Activated naive CD4-positive, alpha-beta T cell treated with Interleukin-2 at 50 U/mL for 16 hours (primary cell): ENCODE measurements around the gene OR4C6.

Experiments used
- DNase-seq: peaks from one replicate; pipeline ENCODE4 v3.0.0-alpha.2; 2020

Gene OR4C6

DNA sequence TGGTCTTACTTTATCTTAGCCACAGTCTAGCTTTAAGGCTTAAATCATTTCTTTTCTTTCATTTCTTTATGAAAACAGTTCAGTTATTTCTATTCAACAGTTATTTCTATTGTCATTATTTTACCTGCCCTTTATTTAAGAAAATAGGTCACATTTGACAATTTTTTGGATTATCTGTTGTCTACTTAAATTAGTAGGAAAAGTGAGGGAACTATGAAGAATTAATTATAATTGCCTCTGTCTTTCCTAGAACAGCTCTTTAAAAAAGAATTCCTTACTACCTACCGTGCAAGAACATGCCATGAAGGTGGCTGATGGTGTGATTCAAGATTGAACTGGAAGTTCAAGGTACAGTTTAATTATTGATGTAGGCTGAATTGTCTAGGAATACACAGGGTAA is at the start of gene OR4C6:
OR4C6 (plus strand) TSS at position 301 of the 400 bp plus-strand sequence. CDS start 2,966 bp downstream, outside the sequence.
- no peak for DNase-seq

DNA sequence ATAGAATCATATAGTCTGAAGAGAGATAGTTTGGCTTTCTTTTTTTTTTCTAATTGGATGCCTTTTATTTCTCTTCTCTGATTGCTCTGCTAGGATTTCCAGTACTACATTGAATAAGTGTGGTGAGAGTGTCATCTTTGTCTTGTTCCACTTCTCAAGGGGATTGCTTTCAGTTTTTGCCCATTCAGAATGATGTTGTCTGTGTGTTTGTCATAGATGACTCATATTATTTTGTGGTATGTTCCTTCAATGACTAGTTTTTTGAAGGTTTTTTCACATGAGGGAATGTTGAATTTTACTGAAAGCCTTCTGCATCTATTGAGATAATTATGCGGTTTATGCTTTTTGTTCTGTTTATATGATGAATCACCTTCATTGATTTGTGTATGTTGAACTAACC is 37.5 kb upstream of the OR4C6 start:
- no peak for DNase-seq

DNA sequence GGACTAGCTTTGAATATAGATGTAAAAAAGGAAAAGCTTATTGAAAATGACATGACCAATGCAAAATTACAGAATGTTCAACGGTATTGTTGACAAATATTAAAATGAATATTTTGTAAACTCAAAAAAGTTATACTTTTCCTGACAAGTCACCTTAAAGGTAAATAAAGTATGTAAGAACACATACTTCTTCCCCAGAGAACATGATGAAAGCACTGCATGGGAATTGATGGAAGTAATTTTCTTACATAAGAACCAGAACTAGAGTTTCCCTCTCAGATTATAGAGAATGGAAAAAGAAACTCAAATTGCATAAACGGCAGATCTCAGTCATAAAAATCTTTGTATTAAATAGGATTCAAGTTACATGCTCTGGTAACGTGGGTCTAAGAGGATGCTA is 27.2 kb upstream of the OR4C6 start, which contains the start of gene OR4P4:
OR4P4 (plus strand) TSS at position 301 of the 400 bp plus-strand sequence.
- no peak for DNase-seq

DNA sequence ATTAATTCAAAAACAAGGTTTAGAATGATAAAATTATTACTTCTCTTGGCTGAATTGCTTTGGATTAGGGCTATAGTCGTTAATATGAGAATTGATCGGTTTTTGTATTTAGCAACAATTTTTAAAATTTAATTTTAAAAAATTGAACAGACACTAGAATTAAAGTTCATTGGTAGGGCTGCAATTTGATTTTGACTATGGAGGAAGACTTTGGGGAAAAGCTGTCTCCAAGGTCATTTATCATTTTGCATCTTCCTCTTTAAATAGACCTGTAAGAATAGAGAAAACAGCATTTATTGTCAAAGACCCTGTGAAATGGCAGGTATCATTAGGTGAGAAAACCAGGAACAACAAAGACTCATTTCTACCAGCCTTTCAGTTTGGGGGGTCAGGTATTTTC is 14.0 kb upstream of the OR4C6 start, which contains the start of gene OR4S2:
OR4S2 (plus strand) TSS at position 301 of the 400 bp plus-strand sequence. CDS start 2,577 bp downstream, outside the sequence.
- DNase-seq = no peak

DNA sequence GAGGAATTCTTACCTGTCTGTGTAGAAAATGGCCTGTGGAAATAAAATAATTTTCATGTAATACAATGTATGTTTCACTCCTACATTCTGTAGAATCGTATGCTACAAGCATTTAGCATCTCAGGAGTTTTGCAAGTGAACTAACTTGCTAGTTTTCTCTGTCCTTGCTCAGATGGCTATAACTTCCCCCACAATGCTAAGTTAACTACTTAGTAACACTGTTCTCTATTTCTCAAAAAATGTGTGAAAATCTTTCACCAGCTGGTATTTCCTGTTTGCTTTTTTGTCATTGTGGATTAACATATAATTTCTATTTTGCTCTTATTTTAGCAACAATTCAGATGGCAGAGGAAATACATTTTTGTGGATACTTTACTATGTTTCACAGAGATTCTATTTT is 9.4 kb upstream of the OR4C6 start:
- no peak for DNase-seq

DNA sequence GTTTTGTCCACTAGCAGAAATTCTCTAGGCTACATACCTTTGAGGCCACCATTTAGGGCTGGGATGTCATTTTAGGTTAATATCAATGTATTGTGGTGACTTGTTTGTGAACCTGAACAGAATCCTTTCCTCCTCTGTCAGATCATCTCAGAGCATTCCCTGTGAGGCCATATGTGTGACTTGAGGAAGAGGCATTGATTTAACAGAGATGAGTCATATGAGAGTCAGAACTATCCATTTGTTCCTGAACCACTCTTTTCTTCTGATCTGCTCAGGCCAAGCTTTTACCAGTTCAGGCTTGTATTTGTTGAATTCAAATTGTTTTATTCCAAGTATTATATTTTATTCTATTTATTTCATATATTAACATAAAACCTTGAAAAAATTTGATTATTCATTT is 6.9 kb upstream of the OR4C6 start:
- no peak for DNase-seq

DNA sequence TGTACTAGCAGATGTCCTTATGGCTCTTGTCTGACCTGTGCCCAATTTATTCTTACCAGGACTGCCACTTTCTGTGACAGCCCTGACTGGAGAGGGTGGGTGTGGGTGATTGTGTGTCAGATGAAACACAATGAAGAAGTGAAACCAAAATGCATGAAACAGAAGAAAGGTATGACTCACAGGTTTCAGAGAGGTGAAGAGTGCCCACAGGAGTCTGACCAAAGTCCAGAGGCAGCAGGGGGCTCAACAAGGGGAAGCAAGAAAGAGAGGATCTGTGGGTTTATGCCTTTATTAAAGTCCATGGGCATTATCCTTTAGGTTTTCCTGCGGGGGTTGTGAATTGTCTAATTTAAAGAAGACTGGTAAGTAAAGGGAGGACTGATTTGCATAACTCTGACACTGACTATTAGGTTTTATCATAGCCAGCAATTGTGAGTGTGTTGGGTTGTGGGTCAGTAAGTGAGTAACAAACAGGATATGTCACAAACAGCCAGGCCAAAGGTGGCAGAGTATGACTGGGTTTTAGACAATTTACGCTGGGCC is 3.9 kb upstream of the OR4C6 start:
- DNase-seq = no peak

DNA sequence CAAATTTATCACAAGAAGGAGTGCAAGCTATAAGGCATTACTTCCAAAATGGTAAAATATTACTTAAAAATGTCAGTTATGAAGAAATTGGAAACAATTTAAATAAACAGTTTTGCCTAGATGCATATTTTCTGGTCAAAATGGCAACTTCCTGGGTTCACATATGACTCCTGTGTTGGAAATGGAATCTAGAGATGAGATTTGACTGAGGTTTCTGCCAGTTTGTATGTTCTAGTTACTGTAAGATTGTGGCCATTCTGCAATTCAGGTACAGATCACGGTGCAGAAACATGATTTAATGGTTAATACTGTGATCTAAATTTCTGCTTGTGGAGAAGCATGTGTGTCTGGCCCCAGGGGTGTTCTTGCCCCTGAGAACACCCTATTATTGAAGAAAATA is 3.4 kb upstream of the OR4C6 start:
- no peak for DNase-seq

DNA sequence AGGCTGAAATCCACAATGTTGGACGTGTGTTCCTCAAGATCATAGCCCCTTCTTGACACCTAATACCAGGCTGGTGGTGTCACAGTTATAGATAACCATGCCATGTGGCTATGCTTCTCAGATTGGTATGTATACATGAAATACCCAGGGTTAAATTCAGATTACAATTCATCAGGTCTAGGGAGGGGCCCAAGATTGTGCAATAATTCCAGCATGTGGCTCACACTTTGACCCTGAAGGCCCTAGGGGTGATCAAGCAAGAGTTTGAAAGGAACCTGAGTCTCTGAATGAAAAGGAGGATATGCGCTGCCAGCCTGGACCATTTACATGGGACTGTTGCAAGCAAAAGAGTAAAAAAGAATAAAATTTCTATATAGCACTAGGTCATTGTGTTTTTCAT is 7.4 kb downstream of the OR4C6 start:
- DNase-seq = no peak

DNA sequence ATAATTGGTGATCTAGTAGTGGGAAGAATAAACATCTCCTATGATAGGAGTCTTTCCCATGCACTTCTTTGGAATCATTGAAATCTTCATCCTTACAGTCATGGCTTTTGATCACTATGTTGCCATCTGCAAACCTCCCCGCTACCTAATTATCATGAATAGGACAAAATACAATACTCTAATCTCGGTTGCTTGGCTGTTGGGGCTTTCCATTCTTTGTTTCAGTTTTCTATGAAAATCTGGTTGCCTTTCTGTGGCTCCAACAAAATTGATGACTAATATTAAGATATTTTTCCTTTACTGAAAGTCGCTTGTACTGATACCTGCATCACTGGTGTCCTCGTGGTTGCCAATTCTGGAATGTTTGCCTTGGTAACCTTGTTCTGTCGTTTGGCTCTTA is 11.9 kb downstream of the OR4C6 start:
- no peak for DNase-seq

DNA sequence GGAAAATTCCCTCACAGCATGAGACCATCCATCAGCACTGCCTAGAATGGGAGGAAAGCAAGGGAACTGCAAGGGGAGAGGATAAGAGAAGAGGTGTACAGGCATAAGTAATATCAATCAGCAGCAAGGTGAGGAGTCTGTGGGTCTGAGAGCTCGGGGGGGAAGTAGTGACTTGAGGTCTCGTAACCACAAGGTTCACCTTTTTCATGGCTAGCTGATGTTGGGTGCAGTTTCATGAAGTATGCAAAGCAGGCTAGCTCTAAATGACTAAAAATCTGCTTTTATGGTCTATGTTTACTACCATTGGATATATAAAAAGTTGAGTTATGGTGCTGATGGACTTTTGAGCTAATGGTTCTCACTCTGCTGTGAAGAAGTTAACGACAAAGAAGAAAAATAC is 35.8 kb downstream of the OR4C6 start:
- DNase-seq = no peak

DNA sequence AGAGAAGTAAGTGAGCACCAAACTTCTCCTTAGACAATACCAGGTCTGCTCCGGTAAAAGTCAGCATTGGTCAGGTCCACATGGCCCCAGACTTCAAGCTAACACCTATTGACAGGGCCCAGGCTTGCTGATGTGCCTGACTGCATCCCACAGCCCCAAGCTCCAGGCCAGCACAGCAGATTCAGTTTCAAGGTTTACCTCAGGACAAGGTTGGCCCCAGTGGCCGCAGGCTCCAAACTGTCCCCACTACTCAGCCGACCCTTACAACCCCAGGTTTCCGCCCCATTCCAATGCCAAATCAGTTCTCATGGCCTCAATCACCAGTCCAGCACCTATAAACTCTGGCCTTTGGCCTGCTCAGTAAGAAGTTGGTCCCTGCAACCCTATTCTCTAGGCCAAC is 39.4 kb downstream of the OR4C6 start:
- DNase-seq = no peak

DNA sequence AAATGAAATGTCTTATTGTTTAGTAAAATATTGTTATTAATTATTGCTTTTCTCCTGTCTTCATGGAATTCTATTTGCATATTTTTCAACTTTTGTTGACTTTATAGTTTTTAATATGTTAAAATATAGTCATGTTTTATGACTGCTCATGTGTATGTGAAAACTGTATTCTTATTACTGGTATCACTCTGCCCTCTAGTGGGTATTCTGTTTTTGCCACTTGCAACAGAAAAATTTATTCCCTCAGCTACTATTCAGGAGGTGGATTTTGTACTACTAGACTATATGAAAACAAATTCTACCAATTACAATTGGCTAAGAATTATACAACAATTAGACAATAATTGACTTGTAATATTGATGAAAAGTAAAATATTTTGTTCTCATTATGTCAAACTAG is 45.0 kb downstream of the OR4C6 start:
- DNase-seq = no peak

DNA sequence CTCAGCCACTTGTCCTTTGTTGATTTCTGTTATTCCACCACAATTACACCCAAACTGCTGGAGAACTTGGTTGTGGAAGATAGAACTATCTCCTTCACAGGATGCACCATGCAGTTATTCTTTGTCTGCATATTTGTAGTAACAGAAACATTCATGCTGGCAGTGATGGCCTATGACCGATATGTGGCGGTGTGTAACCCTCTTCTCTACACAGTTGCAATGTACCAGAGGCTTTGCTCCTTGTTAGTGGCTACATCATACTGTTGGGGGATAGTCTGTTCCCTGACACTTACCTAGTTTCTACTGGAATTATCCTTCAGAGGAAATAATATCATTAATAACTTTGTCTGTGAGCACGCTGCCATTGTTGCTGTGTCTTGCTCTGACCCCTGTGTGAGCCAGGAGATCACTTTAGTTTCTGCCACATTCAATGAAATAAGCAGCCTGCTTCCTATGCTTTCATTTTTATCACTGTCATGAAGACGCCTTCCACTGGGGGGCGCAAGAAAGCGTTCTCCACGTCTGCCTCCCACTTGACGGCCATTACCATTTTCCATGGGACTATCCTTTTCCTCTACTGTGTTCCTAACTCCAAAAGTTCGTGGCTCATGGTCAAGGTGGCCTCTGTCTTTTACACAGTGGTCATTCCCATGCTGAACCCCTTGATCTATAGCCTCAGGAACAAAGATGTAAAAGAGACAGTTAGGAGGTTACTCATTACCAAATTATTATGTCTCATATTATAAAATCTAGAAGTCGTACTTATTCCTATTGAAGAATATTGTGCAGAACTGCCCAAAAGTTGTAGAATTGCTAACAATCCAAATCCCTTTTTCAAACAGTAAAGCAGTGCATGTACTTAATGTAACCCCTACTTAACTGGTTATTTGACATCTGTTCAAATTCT is 53.2 kb downstream of the OR4C6 start:
- no peak for DNase-seq
